Stimulated activated CD8-positive, alpha-beta memory T cell treated with anti-CD3 and anti-CD28 coated beads, Interleukin-7, amount 100 ng/mL, for 4 hours (primary cell): Measurements from ENCODE around the gene SKA2.
"Not testable (repeated sequence)": the region's sequence is repeated elsewhere in the genome, so short reads cannot be mapped to it uniquely, and the experiment has no call there.

Experiments used
- DNase-seq, 2 donors: peaks; one replicate each; pipeline ENCODE4 v3.0.0-alpha.2; 2020; ENCODE audit warnings: low read depth in 2 of 2

SKA2 gene

GRCh38 chr17:59154721-59155438 lies at the start of gene SKA2:
TSS of gene SKA2 (minus strand) at chr17:59155186. CDS start at chr17:59155163, 23 bp downstream.
- DNase-seq, result peak; percentile 94 to 98

- DNase-seq, result no peak
These were observed 47.3 kb upstream of the SKA2 start for GRCh38 chr17:59202320-59202719.

GRCh38 chr17:59199398-59199797 lies 44.4 kb upstream of the SKA2 start:
- no peak for DNase-seq

- DNase-seq, result no peak
These were observed 38.4 kb upstream of the SKA2 start for GRCh38 chr17:59193336-59193862.

GRCh38 chr17:59190806-59191205 lies 35.8 kb upstream of the SKA2 start:
- DNase-seq, result no peak

- DNase-seq, result no peak
These were observed 31.9 kb upstream of the SKA2 start for GRCh38 chr17:59186850-59187249.

GRCh38 chr17:59185997-59186396 lies 31.0 kb upstream of the SKA2 start:
- DNase-seq, result no peak

GRCh38 chr17:59181481-59181880 lies 26.5 kb upstream of the SKA2 start:
- no peak for DNase-seq

GRCh38 chr17:59180626-59181025 lies 25.6 kb upstream of the SKA2 start:
- DNase-seq, result no peak

GRCh38 chr17:59179601-59180000 lies 24.6 kb upstream of the SKA2 start:
- DNase-seq, result not testable (repeated sequence)

GRCh38 chr17:59178266-59178985 lies 23.4 kb upstream of the SKA2 start:
- DNase-seq, result no peak

- DNase-seq, result no peak
These were observed 20.1 kb upstream of the SKA2 start for GRCh38 chr17:59175076-59175475.

GRCh38 chr17:59174671-59175070 lies 19.7 kb upstream of the SKA2 start:
- no peak for DNase-seq

GRCh38 chr17:59172436-59173004 lies 17.5 kb upstream of the SKA2 start:
- no peak for DNase-seq

- DNase-seq, result no peak
These were observed 12.6 kb upstream of the SKA2 start for GRCh38 chr17:59167571-59168001.

- DNase-seq, result no peak
These were observed 11.0 kb upstream of the SKA2 start for GRCh38 chr17:59165933-59166342.

GRCh38 chr17:59161477-59161876 lies 6.5 kb upstream of the SKA2 start:
- no peak for DNase-seq

GRCh38 chr17:59160157-59161025 lies 5.4 kb upstream of the SKA2 start:
- DNase-seq, result no peak

GRCh38 chr17:59155439-59156177 lies 622 bp upstream of the SKA2 start, which contains the start of gene PRR11:
TSS of gene PRR11 (plus strand) at chr17:59155746. CDS start at chr17:59169753, 14,007 bp downstream.
- peak; percentile 87 to 91 for DNase-seq

GRCh38 chr17:59154292-59154720 lies 680 bp downstream of the SKA2 start:
- peak in 1 of 2 donors; percentile 7 for DNase-seq

- DNase-seq, result no peak
These were observed 2.1 kb downstream of the SKA2 start for GRCh38 chr17:59152925-59153324.
